ENCODE measurements around the gene MRPS18A. TPM values are rescaled to one million over a fixed set of nuclear protein-coding genes. Genes with fewer than 3 reads are reported as not detected.
A peak's percentile ranks its signal among the peaks of the same experiment; 100 is the strongest.

MRPS18A gene
- total RNA-seq, 1 donor from 2014 or later, result 31.9 TPM

DNA sequence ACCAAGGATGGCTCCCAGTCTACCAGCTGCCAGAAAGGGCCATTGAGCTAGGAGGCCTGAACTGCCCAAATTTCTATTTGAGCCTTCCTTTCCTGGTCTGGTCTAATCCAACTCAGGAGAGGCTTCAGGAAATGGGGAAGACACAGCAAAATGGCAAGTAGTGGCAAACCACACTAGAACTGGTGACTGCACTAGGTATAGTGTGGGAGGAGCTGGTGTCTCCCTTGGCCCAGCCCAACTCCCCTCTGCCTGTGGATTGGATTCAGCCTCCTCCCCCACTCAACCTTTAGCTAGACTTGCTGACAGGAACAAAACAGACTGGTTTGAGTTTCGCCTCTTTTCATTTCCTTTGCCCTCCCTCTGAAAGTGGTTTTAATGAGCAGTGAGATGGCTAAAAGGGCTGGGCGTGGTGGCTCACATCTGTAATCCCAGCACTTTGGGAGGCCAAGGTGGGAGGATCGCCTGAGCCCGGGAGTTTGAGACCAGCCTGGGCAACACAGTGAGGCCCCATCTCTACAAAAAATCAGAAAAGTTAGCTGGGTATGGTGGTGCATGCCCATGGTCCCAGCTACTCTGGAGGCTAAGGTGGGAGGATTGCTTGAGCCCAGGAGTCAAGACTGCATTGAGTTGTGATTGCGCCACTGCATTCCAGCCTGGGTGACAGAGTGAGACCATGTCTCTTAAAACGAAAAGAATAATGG is 17.5 kb downstream of the MRPS18A start:
- Histone ChIP-seq H3K27me3 (no peaks in the 10 kb centered on the region), H3K4me3 (no peak overlapping the region), H3K27ac (peak overlapping the region; percentile 75), H3K36me3 (peaks cover 0 to 24% of the 10 kb centered on the region in 2 donors), H3K4me1 (peaks cover 37% of the 10 kb centered on the region), H3K9me3 (no peaks in the 10 kb centered on the region)
- TF ChIP-seq POLR2AphosphoS5 (IDR thresholded peaks at IDR 0.05; ENCODE audit: insufficient read depth in 1 of 2, low read depth in 1 of 2), result no peak
- TF ChIP-seq, protein P1, sequence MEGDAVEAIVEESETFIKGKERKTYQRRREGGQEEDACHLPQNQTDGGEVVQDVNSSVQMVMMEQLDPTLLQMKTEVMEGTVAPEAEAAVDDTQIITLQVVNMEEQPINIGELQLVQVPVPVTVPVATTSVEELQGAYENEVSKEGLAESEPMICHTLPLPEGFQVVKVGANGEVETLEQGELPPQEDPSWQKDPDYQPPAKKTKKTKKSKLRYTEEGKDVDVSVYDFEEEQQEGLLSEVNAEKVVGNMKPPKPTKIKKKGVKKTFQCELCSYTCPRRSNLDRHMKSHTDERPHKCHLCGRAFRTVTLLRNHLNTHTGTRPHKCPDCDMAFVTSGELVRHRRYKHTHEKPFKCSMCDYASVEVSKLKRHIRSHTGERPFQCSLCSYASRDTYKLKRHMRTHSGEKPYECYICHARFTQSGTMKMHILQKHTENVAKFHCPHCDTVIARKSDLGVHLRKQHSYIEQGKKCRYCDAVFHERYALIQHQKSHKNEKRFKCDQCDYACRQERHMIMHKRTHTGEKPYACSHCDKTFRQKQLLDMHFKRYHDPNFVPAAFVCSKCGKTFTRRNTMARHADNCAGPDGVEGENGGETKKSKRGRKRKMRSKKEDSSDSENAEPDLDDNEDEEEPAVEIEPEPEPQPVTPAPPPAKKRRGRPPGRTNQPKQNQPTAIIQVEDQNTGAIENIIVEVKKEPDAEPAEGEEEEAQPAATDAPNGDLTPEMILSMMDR (IDR thresholded peaks at IDR 0.05), result no peak
- TF ChIP-seq POLR2A (IDR thresholded peaks at IDR 0.05), result no peak
- no peak for DNase-seq (ENCODE audit: extremely low spot score in 2 of 2)
- intact Hi-C loops (cut with DNase I), result loop anchor here (5.0 to 10.0 kb wide), 2 partner anchors 97 to 285 kb away; no protein-coding TSS in a partner anchor

DNA sequence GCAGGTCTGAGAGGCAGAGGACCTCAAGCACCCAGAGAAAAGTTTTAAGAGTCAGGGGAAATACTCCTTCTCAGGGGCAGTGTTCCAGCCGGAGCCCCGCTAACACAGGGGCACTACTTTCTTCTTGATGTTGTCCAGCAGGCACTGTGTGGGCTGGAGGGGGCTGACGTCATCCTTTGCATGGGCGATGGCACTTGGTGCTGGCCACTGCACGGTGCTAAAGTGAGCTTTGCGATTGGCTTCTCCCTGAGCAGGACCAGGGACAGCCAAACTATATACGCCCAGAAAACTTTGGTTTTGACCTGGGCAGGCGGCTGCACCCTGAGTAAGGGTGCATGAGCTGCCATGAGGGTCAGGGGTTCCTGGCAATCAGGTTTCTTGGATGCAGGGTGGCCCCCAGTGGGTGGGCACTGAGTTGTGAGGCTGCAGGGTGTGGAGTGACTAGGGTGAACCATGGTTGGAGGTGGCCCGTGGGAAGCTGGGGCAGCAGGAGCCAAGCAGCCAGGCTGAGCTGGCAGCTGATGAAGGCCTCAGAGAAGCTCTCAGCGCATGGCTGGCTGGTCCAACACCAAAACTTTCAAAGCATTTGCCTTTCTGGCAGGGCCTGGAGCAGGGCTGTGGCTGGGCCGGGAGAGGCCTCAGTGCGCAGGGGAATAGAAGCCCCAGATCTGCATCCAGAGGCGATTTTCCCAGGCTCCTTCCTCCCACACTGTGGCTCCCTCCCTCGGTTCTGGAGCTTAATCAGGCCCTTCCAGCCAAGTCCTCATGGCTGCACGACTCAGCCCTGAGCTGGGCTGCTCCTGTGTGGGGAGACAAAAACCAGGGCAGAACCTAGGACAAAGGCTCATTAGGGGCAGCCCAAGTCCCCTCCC is 18.3 kb downstream of the MRPS18A start:
- no peak for DNase-seq (ENCODE audit: extremely low spot score in 2 of 2)
- intact Hi-C loops (cut with DNase I), result loop anchor here (5.0 to 10.0 kb wide), 2 partner anchors 98 to 286 kb away; no protein-coding TSS in a partner anchor
- peaks cover 0 to 18% of the 10 kb centered on the region in 2 donors for H3K36me3 ChIP-seq
- TF ChIP-seq, protein P1 (IDR thresholded peaks at IDR 0.05), result no peak
- TF ChIP-seq POLR2A (IDR thresholded peaks at IDR 0.05) (no peak), POLR2AphosphoS5 (IDR thresholded peaks at IDR 0.05; ENCODE audit: insufficient read depth in 1 of 2, low read depth in 1 of 2) (peak in 1 of 2 donors; percentile 58)
- H3K4me1 ChIP-seq, result peaks cover 37% of the 10 kb centered on the region
- no peaks in the 10 kb centered on the region for H3K27me3 ChIP-seq
- H3K4me3 ChIP-seq, result no peak overlapping the region
- peak overlapping the region; percentile 75 for H3K27ac ChIP-seq
- no peaks in the 10 kb centered on the region for H3K9me3 ChIP-seq

DNA sequence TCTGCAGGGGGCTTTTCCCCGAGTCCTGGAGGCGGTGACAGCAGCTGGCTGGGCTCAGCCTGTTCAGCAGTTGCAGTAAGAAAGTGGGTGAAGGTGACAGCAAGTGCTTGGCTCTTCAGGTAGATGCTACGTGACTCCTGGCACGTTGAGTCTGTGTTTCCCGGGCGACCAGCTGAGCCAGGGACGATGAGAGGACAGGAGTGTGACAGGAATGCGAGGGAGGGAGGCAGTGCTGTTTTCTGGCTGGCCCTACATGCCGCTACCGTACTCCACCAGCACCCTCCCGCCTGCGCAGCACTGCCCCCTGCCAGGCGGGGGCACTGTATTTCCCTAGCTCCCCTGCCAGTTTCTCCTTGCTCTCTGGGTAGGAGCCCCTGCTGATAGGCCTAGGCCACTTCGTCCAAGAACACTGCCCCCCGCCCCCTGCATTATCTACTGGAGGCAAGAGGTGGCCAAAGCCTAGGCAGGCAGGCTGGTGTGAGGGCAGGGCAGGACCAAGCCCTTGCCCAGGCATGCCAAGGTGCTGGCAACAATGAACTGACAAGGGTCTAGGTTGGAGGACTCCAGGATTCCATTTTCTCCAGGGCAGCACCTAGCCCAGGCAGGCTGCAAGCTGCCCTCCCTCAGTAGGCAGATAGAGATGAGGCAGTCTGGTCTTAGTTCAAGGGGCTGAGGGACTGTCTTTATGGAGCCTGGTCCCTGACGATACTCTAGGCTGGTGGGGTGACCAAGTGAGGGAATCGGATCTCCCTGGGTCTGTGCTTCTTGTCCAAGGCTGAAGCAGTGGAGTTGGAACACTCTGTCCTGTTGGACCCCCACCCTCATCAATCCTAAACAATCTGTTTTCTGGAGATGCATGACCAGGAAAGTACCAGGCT is 19.2 kb downstream of the MRPS18A start:
- peaks cover 37% of the 10 kb centered on the region for H3K4me1 ChIP-seq
- peak overlapping the region; percentile 75 for H3K27ac ChIP-seq
- DNase-seq (ENCODE audit: extremely low spot score in 2 of 2), result no peak
- intact Hi-C loops (cut with DNase I), result loop anchor here (5.0 to 10.0 kb wide), 2 partner anchors 99 to 286 kb away; no protein-coding TSS in a partner anchor
- no peak overlapping the region for H3K4me3 ChIP-seq
- H3K9me3 ChIP-seq, result no peaks in the 10 kb centered on the region
- no peaks in the 10 kb centered on the region for H3K27me3 ChIP-seq
- peaks cover 0 to 9% of the 10 kb centered on the region in 2 donors for H3K36me3 ChIP-seq
- TF ChIP-seq POLR2AphosphoS5 (IDR thresholded peaks at IDR 0.05; ENCODE audit: insufficient read depth in 1 of 2, low read depth in 1 of 2), result peak; percentile 14 to 50
- no peak for TF ChIP-seq POLR2A (IDR thresholded peaks at IDR 0.05)

DNA sequence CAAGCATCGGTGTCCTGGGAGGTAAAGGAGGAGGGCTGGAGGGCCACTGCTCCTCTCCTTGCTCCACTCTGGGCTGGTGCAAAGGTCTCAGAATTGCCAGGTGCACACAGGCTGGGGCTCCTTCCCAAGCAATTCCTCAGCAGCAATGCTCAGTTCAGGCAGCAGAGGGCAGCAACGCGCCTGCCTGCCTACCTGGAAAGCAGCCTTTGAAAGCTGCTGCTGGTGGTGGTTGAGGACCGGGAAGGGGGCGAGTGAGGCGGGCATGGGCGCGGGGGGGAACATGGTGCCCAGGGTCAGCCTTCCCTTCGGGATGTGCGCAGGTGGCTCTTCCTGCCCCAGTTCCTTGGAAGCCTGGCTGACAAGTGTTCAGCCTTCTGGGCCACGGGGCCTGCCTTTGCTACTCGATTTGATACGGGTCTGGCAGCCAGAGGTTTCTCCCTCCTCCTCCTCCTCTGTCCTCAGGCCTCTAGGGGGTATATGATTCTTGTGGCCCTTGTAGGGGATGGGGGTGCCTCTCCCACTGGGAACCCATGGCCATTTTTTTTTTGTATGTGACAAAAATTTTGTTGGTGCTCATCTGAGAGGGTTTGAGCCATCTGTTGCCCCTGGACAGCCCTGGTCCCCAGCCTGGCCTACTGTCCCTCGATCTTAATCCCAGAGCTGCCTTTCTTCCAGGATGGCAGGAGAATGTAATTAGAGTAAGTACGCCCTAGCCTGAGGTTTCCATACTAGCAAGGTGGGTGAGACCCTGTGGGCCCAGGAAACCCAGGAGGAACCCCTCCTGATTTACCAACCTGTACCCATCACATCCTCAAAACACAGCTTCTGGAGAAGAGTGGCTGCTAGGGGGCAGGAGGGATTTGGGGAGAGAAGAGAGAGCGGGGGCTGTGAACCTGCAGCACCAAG is 20.1 kb downstream of the MRPS18A start:
- intact Hi-C loops (cut with DNase I), result loop anchor here (2.0 to 10.0 kb wide), 3 partner anchors 100 to 405 kb away; no protein-coding TSS in a partner anchor
- Histone ChIP-seq H3K4me3 (peak overlapping the region in 1 of 2 donors; percentile 23), H3K27me3 (no peaks in the 10 kb centered on the region), H3K27ac (peak overlapping the region; percentile 75), H3K36me3 (peaks cover 0 to 6% of the 10 kb centered on the region in 2 donors), H3K9me3 (no peaks in the 10 kb centered on the region), H3K4me1 (peaks cover 37% of the 10 kb centered on the region)
- DNase-seq (ENCODE audit: extremely low spot score in 2 of 2), result no peak
- TF ChIP-seq POLR2AphosphoS5 (IDR thresholded peaks at IDR 0.05; ENCODE audit: insufficient read depth in 1 of 2, low read depth in 1 of 2), result peak; percentile 30 to 58
- TF ChIP-seq, protein P1 (IDR thresholded peaks at IDR 0.05), result peak; percentile 93 to 98 (median 97)
- TF ChIP-seq POLR2A (IDR thresholded peaks at IDR 0.05), result no peak

All from vagina (tissue), 2 donors.